KMS-11 (cell line): Measurements from ENCODE around the gene MICAL3.

ENCODE experiments used
- H2AFZ ChIP-seq: fragments of 200-600 bp; sonication (generic); 2 replicates; pipeline ENCODE4 v1.6.1; 2016; ENCODE audit warnings: antibody characterized with exemption, mixed run types, low read depth
- H3K27ac ChIP-seq: fragments of 200-600 bp; sonication (generic); 2 replicates; pipeline ENCODE4 v1.6.1; 2016; ENCODE audit warnings: mild to moderate bottlenecking, mixed run types
- H3K27me3 ChIP-seq: fragments of 200-600 bp; sonication (generic); 2 replicates; pipeline ENCODE4 v1.6.1; 2017; ENCODE audit warnings: mild to moderate bottlenecking, low read depth, mixed run types, moderate library complexity; ENCODE audit not compliant: insufficient read depth
- H3K36me3 ChIP-seq: fragments of 200-600 bp; sonication (generic); 2 replicates; pipeline ENCODE4 v1.6.1; 2017; ENCODE audit warnings: mild to moderate bottlenecking, mixed run types; ENCODE audit not compliant: insufficient read depth
- H3K4me1 ChIP-seq: fragments of 200-600 bp; sonication (generic); 2 replicates; pipeline ENCODE4 v1.6.1; 2016; ENCODE audit warnings: mild to moderate bottlenecking, low read depth, mixed run types; ENCODE audit not compliant: poor library complexity, severe bottlenecking
- H3K4me2 ChIP-seq: fragments of 200-600 bp; sonication (generic); 2 replicates; pipeline ENCODE4 v1.7.0; 2016; ENCODE audit warnings: mild to moderate bottlenecking, mixed run types
- H3K4me3 ChIP-seq: fragments of 200-600 bp; sonication (generic); IDR thresholded peaks from 2 replicates; pipeline ENCODE4 v1.6.1; 2017; ENCODE audit warnings: low read depth, low read length, mixed read lengths; ENCODE audit not compliant: insufficient read depth
- H3K79me2 ChIP-seq: fragments of 200-600 bp; sonication (generic); 2 replicates; pipeline ENCODE4 v1.6.1; 2016; ENCODE audit warnings: low read depth, mixed run types; ENCODE audit not compliant: insufficient read depth
- H3K9ac ChIP-seq: fragments of 200-600 bp; sonication (generic); 2 replicates; pipeline ENCODE4 v1.6.1; 2016; ENCODE audit warnings: mild to moderate bottlenecking, mixed run types
- H4K20me1 ChIP-seq: fragments of 200-600 bp; sonication (generic); 2 replicates; pipeline ENCODE4 v1.6.1; 2016; ENCODE audit warnings: mild to moderate bottlenecking, mixed run types; ENCODE audit not compliant: insufficient read depth
- TF ChIP-seq, protein P1 (sequence below): fragments of 200-600 bp; sonication (generic); conservative IDR thresholded peaks from 2 replicates; pipeline ENCODE4 v1.6.1; 2017; ENCODE audit warnings: low read depth, mild to moderate bottlenecking, antibody characterized with exemption, low read length, moderate library complexity, mixed read lengths

Gene MICAL3

DNA sequence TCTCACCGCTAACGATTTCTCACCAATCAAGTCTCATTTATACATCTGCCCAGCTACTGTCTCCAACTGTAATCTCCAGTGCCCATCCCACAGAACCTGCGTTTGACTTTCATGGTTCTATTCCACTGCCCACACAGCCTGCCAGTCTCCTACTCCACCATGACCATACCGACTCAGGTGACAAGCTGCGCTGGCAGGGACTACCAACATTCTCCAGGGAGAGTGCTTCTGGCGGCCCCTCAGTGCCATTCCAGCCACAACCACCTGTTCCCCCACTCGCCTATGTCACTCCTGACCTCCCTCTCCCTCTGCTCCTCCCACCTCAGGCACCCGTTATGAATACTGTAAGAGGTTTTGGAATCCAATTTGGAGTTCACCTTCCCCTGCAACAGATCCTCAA is 141.6 kb downstream of the MICAL3 start:
- H3K4me3 ChIP-seq, result no peak overlapping the region
- no peaks in the 10 kb centered on the region for H3K79me2 ChIP-seq
- no peak overlapping the region for H2AFZ ChIP-seq
- no peaks in the 10 kb centered on the region for H4K20me1 ChIP-seq
- no peaks in the 10 kb centered on the region; the same call in 1 of the 2 replicates for H3K36me3 ChIP-seq
- no peaks in the 10 kb centered on the region for H3K4me1 ChIP-seq
- no peak overlapping the region for H3K9ac ChIP-seq
- H3K27me3 ChIP-seq, result no peaks in the 10 kb centered on the region
- H3K4me2 ChIP-seq, result no peak overlapping the region
- TF ChIP-seq, protein P1, sequence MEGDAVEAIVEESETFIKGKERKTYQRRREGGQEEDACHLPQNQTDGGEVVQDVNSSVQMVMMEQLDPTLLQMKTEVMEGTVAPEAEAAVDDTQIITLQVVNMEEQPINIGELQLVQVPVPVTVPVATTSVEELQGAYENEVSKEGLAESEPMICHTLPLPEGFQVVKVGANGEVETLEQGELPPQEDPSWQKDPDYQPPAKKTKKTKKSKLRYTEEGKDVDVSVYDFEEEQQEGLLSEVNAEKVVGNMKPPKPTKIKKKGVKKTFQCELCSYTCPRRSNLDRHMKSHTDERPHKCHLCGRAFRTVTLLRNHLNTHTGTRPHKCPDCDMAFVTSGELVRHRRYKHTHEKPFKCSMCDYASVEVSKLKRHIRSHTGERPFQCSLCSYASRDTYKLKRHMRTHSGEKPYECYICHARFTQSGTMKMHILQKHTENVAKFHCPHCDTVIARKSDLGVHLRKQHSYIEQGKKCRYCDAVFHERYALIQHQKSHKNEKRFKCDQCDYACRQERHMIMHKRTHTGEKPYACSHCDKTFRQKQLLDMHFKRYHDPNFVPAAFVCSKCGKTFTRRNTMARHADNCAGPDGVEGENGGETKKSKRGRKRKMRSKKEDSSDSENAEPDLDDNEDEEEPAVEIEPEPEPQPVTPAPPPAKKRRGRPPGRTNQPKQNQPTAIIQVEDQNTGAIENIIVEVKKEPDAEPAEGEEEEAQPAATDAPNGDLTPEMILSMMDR, result no peak
- H3K27ac ChIP-seq, result no peak overlapping the region

DNA sequence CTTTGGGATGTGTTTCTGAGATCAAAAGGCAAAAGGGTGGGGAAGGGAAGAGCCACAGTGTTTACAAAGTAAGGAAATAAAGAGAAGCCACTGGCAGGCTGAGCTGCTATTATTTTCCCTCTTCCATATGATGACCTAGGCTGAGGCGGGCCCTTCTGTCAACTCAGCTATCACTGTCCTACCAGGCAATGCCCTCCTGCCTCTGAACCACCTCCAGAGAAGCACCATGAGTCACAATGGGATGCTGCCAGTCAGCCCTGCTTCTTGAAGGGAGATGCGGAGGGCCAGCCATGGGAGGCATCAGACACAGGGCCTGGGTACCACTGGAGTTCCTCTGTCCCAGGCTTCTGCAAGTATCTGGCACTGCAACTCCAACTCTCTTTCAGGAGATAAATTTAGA is 142.2 kb downstream of the MICAL3 start:
- Histone ChIP-seq H3K9ac (no peak overlapping the region), H3K27me3 (no peaks in the 10 kb centered on the region), H2AFZ (no peak overlapping the region), H3K79me2 (no peaks in the 10 kb centered on the region), H3K4me2 (no peak overlapping the region), H4K20me1 (no peaks in the 10 kb centered on the region), H3K36me3 (no peaks in the 10 kb centered on the region; the same call in 1 of the 2 replicates), H3K27ac (no peak overlapping the region), H3K4me3 (no peak overlapping the region), H3K4me1 (no peaks in the 10 kb centered on the region)
- TF ChIP-seq, protein P1, result no peak

DNA sequence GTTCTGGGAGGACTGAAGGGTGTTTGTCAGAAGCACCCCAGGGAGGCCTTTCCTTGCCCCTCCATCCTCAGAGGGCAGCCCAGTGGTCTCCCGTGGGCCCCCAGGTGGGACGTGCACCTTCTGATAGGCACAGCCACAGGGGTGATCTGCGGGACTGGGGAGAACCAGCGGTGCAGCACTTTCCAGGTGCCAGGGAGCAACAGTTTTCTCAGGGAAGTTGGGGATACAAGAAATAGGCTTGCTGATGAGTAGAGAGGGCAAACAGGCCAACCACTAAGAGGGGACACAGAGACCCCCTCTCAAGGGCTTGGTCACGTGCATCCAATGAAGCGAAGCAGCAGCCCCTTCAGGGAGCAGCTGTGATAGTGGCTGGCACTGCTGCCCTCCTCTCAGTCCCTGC is 143.0 kb downstream of the MICAL3 start:
- H3K9ac ChIP-seq, result no peak overlapping the region
- no peak overlapping the region for H3K27ac ChIP-seq
- H3K36me3 ChIP-seq, result no peaks in the 10 kb centered on the region; the same call in 1 of the 2 replicates
- TF ChIP-seq, protein P1, result no peak
- H3K79me2 ChIP-seq, result no peaks in the 10 kb centered on the region
- no peak overlapping the region for H3K4me2 ChIP-seq
- no peak overlapping the region for H2AFZ ChIP-seq
- no peaks in the 10 kb centered on the region for H3K4me1 ChIP-seq
- no peak overlapping the region for H3K4me3 ChIP-seq
- no peaks in the 10 kb centered on the region for H3K27me3 ChIP-seq
- H4K20me1 ChIP-seq, result no peaks in the 10 kb centered on the region

DNA sequence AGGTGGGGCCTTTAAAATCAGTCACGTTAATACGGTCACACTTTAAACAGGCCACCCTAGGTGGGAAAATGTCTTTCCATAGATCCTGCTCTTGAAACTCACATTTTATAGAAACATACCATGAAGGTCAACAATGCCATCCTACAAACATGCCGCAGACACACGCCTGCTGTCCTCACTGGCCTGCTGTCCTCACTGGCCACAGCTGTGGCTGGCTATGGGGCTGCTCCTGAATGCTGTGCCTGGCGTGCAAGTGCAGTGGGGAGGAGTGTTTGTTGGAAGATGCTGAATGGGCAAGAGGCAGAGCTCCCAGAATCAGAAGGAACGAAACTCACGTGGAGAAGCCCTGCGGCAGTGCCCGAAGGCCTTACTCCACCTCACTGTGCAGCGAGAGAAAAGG is 143.9 kb downstream of the MICAL3 start:
- no peaks in the 10 kb centered on the region for H3K4me1 ChIP-seq
- H4K20me1 ChIP-seq, result no peaks in the 10 kb centered on the region
- H2AFZ ChIP-seq, result no peak overlapping the region
- H3K4me2 ChIP-seq, result no peak overlapping the region
- no peak overlapping the region for H3K9ac ChIP-seq
- H3K36me3 ChIP-seq, result no peaks in the 10 kb centered on the region
- H3K27me3 ChIP-seq, result no peaks in the 10 kb centered on the region
- no peaks in the 10 kb centered on the region for H3K79me2 ChIP-seq
- H3K27ac ChIP-seq, result no peak overlapping the region
- TF ChIP-seq, protein P1, result no peak
- no peak overlapping the region for H3K4me3 ChIP-seq
